ENCODE measurements around the gene RFX3.

The RFX3 gene

DNA sequence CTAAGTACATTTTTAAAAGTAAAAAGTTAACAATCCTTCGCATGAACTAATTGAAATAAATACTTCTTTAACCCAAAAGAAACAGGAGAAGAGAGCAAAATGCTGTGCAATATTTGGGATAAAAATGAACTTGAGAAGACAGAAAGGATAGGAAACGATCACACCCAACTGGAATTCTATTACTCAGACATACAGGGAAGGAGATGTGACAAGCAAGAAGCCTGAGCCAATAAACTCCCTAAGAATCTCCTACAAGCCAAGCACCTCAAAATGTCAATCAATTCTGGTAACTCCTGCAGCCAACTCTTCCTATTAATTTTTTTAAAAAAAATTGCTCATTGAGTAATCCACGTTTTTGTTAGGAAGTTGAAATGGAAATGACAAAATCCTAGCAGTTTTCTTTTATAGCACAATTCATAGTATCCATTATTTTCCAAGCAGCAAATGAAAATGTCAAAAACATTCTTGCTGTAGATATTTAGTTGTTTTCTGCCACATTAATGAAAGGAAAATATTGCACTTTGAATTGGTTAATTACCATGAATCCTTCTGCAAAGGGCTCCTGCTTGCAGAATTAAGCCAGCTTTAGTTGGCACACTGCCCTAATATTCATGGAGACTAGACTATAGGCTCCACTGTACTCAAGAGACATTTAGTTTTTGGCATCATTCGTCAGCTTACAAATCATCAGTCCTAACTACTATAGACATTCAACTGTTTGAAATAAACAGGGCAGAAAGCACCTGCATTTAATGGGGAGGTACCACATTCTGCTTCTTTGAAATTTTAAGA is 89.0 kb downstream of the RFX3 start:
- ChIA-PET POLR2A (no interaction called here), CTCF (interaction anchor here (1.0 to 1.6 kb wide), 3 partner anchors 14 to 196 kb away, joined by 3 to 4 read pairs (median 3); no protein-coding TSS in a partner anchor)
- no peak for DNase-seq (ENCODE audit: extremely low spot score)
- TF ChIP-seq, protein P1, sequence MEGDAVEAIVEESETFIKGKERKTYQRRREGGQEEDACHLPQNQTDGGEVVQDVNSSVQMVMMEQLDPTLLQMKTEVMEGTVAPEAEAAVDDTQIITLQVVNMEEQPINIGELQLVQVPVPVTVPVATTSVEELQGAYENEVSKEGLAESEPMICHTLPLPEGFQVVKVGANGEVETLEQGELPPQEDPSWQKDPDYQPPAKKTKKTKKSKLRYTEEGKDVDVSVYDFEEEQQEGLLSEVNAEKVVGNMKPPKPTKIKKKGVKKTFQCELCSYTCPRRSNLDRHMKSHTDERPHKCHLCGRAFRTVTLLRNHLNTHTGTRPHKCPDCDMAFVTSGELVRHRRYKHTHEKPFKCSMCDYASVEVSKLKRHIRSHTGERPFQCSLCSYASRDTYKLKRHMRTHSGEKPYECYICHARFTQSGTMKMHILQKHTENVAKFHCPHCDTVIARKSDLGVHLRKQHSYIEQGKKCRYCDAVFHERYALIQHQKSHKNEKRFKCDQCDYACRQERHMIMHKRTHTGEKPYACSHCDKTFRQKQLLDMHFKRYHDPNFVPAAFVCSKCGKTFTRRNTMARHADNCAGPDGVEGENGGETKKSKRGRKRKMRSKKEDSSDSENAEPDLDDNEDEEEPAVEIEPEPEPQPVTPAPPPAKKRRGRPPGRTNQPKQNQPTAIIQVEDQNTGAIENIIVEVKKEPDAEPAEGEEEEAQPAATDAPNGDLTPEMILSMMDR (IDR thresholded peaks at IDR 0.05; ENCODE audit: control extremely low read depth, extremely low read depth, low read depth, missing control alignments), result no peak

DNA sequence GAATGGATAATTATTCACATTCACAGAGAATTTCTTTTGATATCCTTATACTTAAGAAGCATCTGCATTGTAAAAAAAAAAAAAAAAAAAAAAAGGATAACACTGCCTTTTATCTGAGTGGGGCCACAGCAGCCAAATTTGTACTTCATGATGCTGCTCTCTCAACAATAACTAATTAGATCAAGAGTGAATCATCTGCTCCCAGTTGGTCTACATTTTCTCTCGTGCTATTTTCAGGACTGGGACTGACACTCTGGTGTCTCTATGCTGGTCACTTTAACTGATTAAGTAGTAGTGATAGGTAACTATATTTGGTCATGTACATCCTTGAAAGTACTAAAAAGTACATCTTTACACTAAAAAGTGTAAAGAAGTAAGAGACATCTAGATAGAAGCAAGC is 90.1 kb downstream of the RFX3 start:
- ChIA-PET CTCF (interaction anchor here (1.0 kb wide), 1 partner anchor 32 kb away, joined by 3 read pairs; no protein-coding TSS in a partner anchor), POLR2A (no interaction called here)
- no peak for DNase-seq (ENCODE audit: extremely low spot score)
- TF ChIP-seq, protein P1 (IDR thresholded peaks at IDR 0.05; ENCODE audit: control extremely low read depth, extremely low read depth, low read depth, missing control alignments), result no peak

DNA sequence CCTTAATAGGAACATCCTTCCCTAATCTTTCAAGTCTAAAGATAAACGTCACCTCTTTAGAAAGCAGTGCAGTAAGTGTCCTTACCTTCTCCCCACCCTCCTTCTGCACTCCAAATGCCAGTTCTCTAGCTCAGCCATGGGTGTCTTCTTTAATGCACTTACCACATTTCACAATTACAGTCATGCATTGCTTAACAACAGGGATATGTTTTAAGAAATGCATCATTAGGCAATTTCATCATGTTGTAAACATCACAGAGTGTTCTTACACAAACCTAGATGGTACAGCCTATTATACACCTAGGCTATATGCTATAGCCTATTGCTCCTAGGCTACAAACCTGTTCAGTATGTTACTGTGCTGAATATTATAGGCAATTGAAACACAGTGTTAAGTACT is 91.2 kb downstream of the RFX3 start:
- POLR2A ChIA-PET, result no interaction called here
- CTCF ChIA-PET, result interaction anchor here (0.9 to 1.7 kb wide), 2 partner anchors 9 to 194 kb away, joined by 3 to 5 read pairs; no protein-coding TSS in a partner anchor
- no peak for DNase-seq (ENCODE audit: extremely low spot score)
- TF ChIP-seq, protein P1 (IDR thresholded peaks at IDR 0.05; ENCODE audit: control extremely low read depth, extremely low read depth, low read depth, missing control alignments), result no peak

DNA sequence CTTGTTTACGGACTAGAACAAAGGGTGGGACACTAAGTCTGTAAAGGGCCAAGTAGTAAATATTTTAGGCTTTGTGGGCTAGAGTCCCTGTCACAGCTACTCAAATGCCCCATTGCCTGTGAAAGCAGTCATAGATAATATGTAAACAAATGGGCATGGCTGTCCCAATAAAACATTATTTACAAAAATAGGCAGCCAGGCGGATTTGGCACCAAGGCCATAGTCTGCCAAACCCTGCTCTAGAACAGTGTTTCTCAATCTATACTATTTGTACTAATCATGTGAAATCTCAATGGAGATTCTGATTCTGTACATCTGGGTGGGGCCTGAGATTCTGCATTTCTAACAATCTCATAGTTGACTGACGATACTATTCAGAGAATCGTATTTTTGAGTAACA is 92.0 kb downstream of the RFX3 start:
- DNase-seq (ENCODE audit: extremely low spot score), result no peak
- ChIA-PET CTCF (interaction anchor here (0.9 to 4.4 kb wide), 4 partner anchors 7 to 193 kb away, joined by 3 to 27 read pairs (median 4); no protein-coding TSS in a partner anchor), POLR2A (no interaction called here)
- TF ChIP-seq, protein P1 (IDR thresholded peaks at IDR 0.05; ENCODE audit: control extremely low read depth, extremely low read depth, low read depth, missing control alignments), result no peak

DNA sequence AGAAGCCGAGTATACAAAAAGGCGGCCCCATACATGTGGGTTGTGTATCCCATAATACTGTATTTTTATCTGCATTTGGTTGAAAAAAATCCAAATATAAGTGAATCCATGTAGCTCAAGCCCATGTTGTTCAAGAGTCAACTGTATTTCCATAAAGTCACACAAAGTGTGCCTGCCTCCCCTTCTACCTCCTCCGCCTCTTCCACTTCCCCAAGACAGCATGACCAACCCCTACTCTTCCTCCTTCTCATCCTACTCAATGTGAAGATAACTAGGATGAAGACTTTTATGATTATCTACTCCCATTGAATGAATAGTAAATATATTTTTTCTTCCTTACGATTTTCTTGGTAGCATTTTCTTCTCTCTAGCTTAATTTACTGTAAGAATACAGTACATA is 92.7 kb downstream of the RFX3 start:
- no peak for DNase-seq (ENCODE audit: extremely low spot score)
- CTCF ChIA-PET, result interaction anchor here (0.7 to 4.4 kb wide), 3 partner anchors 8 to 21 kb away, joined by 3 to 27 read pairs (median 3); no protein-coding TSS in a partner anchor
- POLR2A ChIA-PET, result no interaction called here
- TF ChIP-seq, protein P1 (IDR thresholded peaks at IDR 0.05; ENCODE audit: control extremely low read depth, extremely low read depth, low read depth, missing control alignments), result no peak

DNA sequence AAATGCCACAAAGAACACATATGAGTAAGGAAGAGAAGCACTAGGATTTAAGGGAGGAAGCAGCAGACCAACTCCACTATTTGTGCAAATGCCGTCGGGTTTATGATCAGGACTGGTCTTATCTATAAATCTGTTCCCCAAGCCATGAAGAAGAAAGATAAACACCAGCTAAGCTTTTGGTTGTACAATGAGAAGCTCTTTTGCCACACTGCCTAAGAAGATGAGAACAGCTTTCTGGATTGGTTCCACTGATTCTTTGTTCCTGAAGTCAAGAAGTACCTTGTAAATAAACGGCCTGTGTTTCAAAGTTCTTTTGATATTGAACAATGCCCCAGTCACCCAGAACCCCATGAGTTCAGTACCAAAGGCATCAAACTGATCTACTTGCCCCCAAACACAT is 93.9 kb downstream of the RFX3 start:
- ChIA-PET CTCF (interaction anchor here (1.1 to 4.4 kb wide), 3 partner anchors 9 to 191 kb away, joined by 4 to 27 read pairs (median 6); no protein-coding TSS in a partner anchor), POLR2A (no interaction called here)
- no peak for DNase-seq (ENCODE audit: extremely low spot score)
- TF ChIP-seq, protein P1 (IDR thresholded peaks at IDR 0.05; ENCODE audit: control extremely low read depth, extremely low read depth, low read depth, missing control alignments), result no peak

All from GM10248 (cell line).